ENCODE measurements around the gene OPHN1.

GRCh38 chrX:68438575-68438974 lies 5.3 kb upstream of the OPHN1 start:
- TF ChIP-seq GATA3 (IDR thresholded peaks at IDR 0.05; ENCODE audit: low read depth, low read length) = no peak
- TF ChIP-seq GATA2 (IDR thresholded peaks at IDR 0.05; ENCODE audit: low read depth, low read length) = no peak

Measured in SH-SY5Y (cell line).